HG02852 (cell line): ENCODE data around the gene DPY19L1.
"Not testable (repeated sequence)": the region's sequence is repeated elsewhere in the genome, so short reads cannot be mapped to it uniquely, and the experiment has no call there.

ENCODE experiments used
- ATAC-seq: cut with Tn5 transposase; IDR thresholded peaks from one replicate; pipeline ENCODE4 v1.9.1; 2021; ENCODE audit warnings: mild to moderate bottlenecking, moderate library complexity; ENCODE audit not compliant: unreplicated experiment

The DPY19L1 gene

GRCh38 chr7:34991938-34992840 lies 45.1 kb downstream of the DPY19L1 start:
- ATAC-seq: peak; percentile 79

GRCh38 chr7:34988442-34989125 lies 48.7 kb downstream of the DPY19L1 start:
- ATAC-seq: not testable (repeated sequence)

GRCh38 chr7:34985155-34985554 lies 52.1 kb downstream of the DPY19L1 start:
- not testable (repeated sequence) for ATAC-seq

GRCh38 chr7:34984140-34984539 lies 53.1 kb downstream of the DPY19L1 start:
- not testable (repeated sequence) for ATAC-seq

GRCh38 chr7:34982371-34983019 lies 54.8 kb downstream of the DPY19L1 start:
- no peak for ATAC-seq

- ATAC-seq: not testable (repeated sequence)
These were observed 58.2 kb downstream of the DPY19L1 start for GRCh38 chr7:34979124-34979523.

- ATAC-seq: no peak
These were observed 63.9 kb downstream of the DPY19L1 start for GRCh38 chr7:34973400-34973760.

GRCh38 chr7:34972739-34973399 lies 64.4 kb downstream of the DPY19L1 start:
- not testable (repeated sequence) for ATAC-seq

- ATAC-seq: not testable (repeated sequence)
These were observed 69.5 kb downstream of the DPY19L1 start for GRCh38 chr7:34967818-34968217.

GRCh38 chr7:34966504-34966903 lies 70.8 kb downstream of the DPY19L1 start:
- ATAC-seq: not testable (repeated sequence)

GRCh38 chr7:34958021-34958420 lies 79.3 kb downstream of the DPY19L1 start:
- no peak for ATAC-seq

GRCh38 chr7:34952822-34953221 lies 84.5 kb downstream of the DPY19L1 start:
- ATAC-seq: no peak

- ATAC-seq: no peak
These were observed 87.9 kb downstream of the DPY19L1 start for GRCh38 chr7:34949361-34949760.

- ATAC-seq: not testable (repeated sequence)
These were observed 89.9 kb downstream of the DPY19L1 start for GRCh38 chr7:34947427-34947826.

GRCh38 chr7:34946486-34946885 lies 90.8 kb downstream of the DPY19L1 start:
- ATAC-seq: no peak

- not testable (repeated sequence) for ATAC-seq
These were observed 91.3 kb downstream of the DPY19L1 start for GRCh38 chr7:34945894-34946477.

- ATAC-seq: no peak
These were observed 98.1 kb downstream of the DPY19L1 start for GRCh38 chr7:34939175-34939574.

- ATAC-seq: peak; percentile 86
These were observed 101.5 kb downstream of the DPY19L1 start for GRCh38 chr7:34935735-34936165.

GRCh38 chr7:34931739-34932138 lies 105.5 kb downstream of the DPY19L1 start:
- no peak for ATAC-seq

GRCh38 chr7:34929783-34930182 lies 107.5 kb downstream of the DPY19L1 start:
- not testable (repeated sequence) for ATAC-seq
